Tibial artery (tissue), 4 donors: ENCODE measurements around the gene SNAPC1.

Experiments used
- DNase-seq, 2 donors: peaks; one replicate each; pipeline ENCODE4 v3.0.0-alpha.2; 2019
- H3K27ac ChIP-seq, 2 donors: fragments of 200-600 bp; sonication (generic) in 1 of 2; 1 replicate in 1 of 2; 2 replicates in 1 of 2; pipeline ENCODE4 v1.5.1; 2018 to 2019; ENCODE audit warnings: mild to moderate bottlenecking in 1 of 2
- H3K27me3 ChIP-seq, 2 donors: fragments of 200-600 bp; sonication (generic) in 1 of 2; one replicate each; pipeline versions ENCODE4 v1.5.1 to v1.6.0; 2016 to 2019
- H3K36me3 ChIP-seq, 3 donors: fragments of 200-600 bp; sonication (generic) in 2 of 3; one replicate each; pipeline ENCODE4 v1.5.1; 2016 to 2019; ENCODE audit warnings: mild to moderate bottlenecking in 2 of 3
- H3K4me1 ChIP-seq, 4 donors: fragments of 200-600 bp; sonication (generic) in 2 of 4; 1 replicate in 3 of 4; 2 replicates in 1 of 4; pipeline ENCODE4 v1.5.1; 2016 to 2019
- H3K4me3 ChIP-seq, 2 donors: fragments of 200-600 bp; sonication (generic) in 1 of 2; 1 replicate in 1 of 2; 2 replicates in 1 of 2; pipeline ENCODE4 v1.5.1; 2018 to 2019; ENCODE audit warnings: mild to moderate bottlenecking in 2 of 2
- H3K9me3 ChIP-seq, 3 donors: fragments of 200-600 bp; sonication (generic) in 1 of 3; one replicate each; pipeline ENCODE4 v1.5.1; 2016 to 2019
- intact Hi-C: fragments of 100-400 bp; cut with DNase I; formaldehyde crosslinking; loops from one replicate; pipeline ENCODE4 v1.15.0; 2023; ENCODE audit warnings: low total_unique reads
- TF ChIP-seq, protein P1 (sequence below), 2 experiments: fragments of 200-600 bp in 1 of 2; fragments of 450-650 bp in 1 of 2; IDR thresholded peaks; one replicate each; pipeline ENCODE4 v1.5.1; 2017 to 2019; ENCODE audit warnings: antibody characterized with exemption in 2 of 2, mild to moderate bottlenecking in 1 of 2, moderate library complexity in 1 of 2

SNAPC1 gene

GRCh38 chr14:61759878-61760277 is 2.3 kb upstream of the SNAPC1 start:
- H3K4me3 ChIP-seq, result no peak overlapping the region
- H3K4me1 ChIP-seq, result peaks cover 0 to 25% (median 11%) of the 10 kb centered on the region in 4 donors
- no peak overlapping the region for H3K27ac ChIP-seq
- no peaks in the 10 kb centered on the region for H3K9me3 ChIP-seq
- TF ChIP-seq, protein P1, sequence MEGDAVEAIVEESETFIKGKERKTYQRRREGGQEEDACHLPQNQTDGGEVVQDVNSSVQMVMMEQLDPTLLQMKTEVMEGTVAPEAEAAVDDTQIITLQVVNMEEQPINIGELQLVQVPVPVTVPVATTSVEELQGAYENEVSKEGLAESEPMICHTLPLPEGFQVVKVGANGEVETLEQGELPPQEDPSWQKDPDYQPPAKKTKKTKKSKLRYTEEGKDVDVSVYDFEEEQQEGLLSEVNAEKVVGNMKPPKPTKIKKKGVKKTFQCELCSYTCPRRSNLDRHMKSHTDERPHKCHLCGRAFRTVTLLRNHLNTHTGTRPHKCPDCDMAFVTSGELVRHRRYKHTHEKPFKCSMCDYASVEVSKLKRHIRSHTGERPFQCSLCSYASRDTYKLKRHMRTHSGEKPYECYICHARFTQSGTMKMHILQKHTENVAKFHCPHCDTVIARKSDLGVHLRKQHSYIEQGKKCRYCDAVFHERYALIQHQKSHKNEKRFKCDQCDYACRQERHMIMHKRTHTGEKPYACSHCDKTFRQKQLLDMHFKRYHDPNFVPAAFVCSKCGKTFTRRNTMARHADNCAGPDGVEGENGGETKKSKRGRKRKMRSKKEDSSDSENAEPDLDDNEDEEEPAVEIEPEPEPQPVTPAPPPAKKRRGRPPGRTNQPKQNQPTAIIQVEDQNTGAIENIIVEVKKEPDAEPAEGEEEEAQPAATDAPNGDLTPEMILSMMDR (IDR thresholded peaks at IDR 0.05), result no peak
- H3K27me3 ChIP-seq, result no peaks in the 10 kb centered on the region
- no peaks in the 10 kb centered on the region for H3K36me3 ChIP-seq
- DNase-seq, result no peak
- intact Hi-C loops, result loop anchor here (10.0 kb wide), 1 partner anchor 295 kb away; no protein-coding TSS in a partner anchor

GRCh38 chr14:61761557-61761956 is 663 bp upstream of the SNAPC1 start:
- DNase-seq, result no peak

GRCh38 chr14:61764342-61765122 is 2.3 kb downstream of the SNAPC1 start:
- intact Hi-C loops, result loop anchor here (10.0 kb wide), 1 partner anchor 300 kb away; no protein-coding TSS in a partner anchor
- Histone ChIP-seq H3K36me3 (peaks cover 7 to 12% (median 10%) of the 10 kb centered on the region in 3 donors), H3K27ac (no peak overlapping the region), H3K4me1 (peaks cover 0 to 25% (median 11%) of the 10 kb centered on the region in 4 donors), H3K4me3 (no peak overlapping the region), H3K27me3 (no peaks in the 10 kb centered on the region), H3K9me3 (no peaks in the 10 kb centered on the region)
- DNase-seq, result no peak
- TF ChIP-seq, protein P1 (IDR thresholded peaks at IDR 0.05), result no peak

More at GRCh38 chr14:61761557-61761956, 663 bp upstream of the SNAPC1 start:
- intact Hi-C loops, result loop anchor here (10.0 kb wide), 1 partner anchor 297 kb away; no protein-coding TSS in a partner anchor
- peaks cover 0 to 25% (median 11%) of the 10 kb centered on the region in 4 donors for H3K4me1 ChIP-seq
- no peaks in the 10 kb centered on the region for H3K27me3 ChIP-seq
- H3K27ac ChIP-seq, result peak overlapping the region; percentile 85 to 87
- H3K9me3 ChIP-seq, result no peaks in the 10 kb centered on the region
- TF ChIP-seq, protein P1 (IDR thresholded peaks at IDR 0.05), result no peak
- H3K36me3 ChIP-seq, result no peaks in the 10 kb centered on the region
- peak overlapping the region; percentile 67 to 76 for H3K4me3 ChIP-seq

DNA sequence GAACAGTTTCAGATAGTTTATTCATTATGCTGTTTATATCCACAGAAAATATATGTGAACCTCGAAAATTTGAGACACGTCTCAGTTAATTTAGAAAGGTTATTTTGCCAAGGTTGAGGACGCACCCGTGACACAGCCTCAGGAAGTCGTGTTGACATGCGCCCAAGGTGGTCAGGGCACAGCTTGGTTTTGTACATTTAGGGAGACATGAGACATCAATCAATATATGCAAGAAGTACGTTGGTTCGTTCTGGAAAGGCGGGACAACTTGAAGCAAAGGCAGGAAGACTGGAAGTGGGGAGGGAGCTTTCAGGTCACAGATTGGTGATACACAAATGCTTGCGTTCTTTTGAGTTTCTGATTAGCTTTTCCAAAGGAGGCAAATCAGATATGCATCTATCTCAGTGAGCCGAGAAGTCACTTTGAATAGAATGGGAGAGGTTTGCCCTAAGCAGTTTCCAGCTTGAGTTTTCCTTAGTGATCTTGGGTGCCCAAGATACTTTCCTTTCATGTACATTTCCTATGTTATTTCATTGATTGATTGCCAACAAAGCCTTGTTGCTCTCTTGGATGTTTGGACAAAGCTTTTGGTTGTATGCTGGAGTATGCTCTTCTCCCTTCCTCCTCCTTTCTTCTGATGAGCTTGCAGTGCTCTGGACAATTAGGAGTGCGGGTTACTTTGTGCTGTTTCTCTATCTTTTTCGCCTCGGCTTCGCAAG is 3.2 kb downstream of the SNAPC1 start:
- peaks cover 0 to 25% (median 11%) of the 10 kb centered on the region in 4 donors for H3K4me1 ChIP-seq
- peaks cover 9 to 19% (median 19%) of the 10 kb centered on the region in 3 donors for H3K36me3 ChIP-seq
- TF ChIP-seq, protein P1 (IDR thresholded peaks at IDR 0.05), result no peak
- no peak for DNase-seq
- intact Hi-C loops, result loop anchor here (10.0 kb wide), 1 partner anchor 301 kb away; no protein-coding TSS in a partner anchor
- no peaks in the 10 kb centered on the region for H3K27me3 ChIP-seq
- H3K27ac ChIP-seq, result no peak overlapping the region
- H3K4me3 ChIP-seq, result no peak overlapping the region
- no peaks in the 10 kb centered on the region for H3K9me3 ChIP-seq

- H3K4me3 ChIP-seq, result no peak overlapping the region
- TF ChIP-seq, protein P1 (IDR thresholded peaks at IDR 0.05), result no peak
- H3K9me3 ChIP-seq, result no peaks in the 10 kb centered on the region
- intact Hi-C loops, result loop anchor here (10.0 kb wide), 1 partner anchor 301 kb away; no protein-coding TSS in a partner anchor
- no peaks in the 10 kb centered on the region for H3K27me3 ChIP-seq
- peaks cover 17 to 27% (median 26%) of the 10 kb centered on the region in 3 donors for H3K36me3 ChIP-seq
- DNase-seq, result no peak
- H3K27ac ChIP-seq, result no peak overlapping the region
- peaks cover 0 to 25% (median 11%) of the 10 kb centered on the region in 4 donors for H3K4me1 ChIP-seq
Observed at GRCh38 chr14:61766151-61766550, 3.9 kb downstream of the SNAPC1 start.
